Measurements from ENCODE around the gene SRSF6. TPM values are rescaled to one million over a fixed set of nuclear protein-coding genes. Genes with fewer than 3 reads are reported as not detected.
"Not testable (repeated sequence)": the region's sequence is repeated elsewhere in the genome, so short reads cannot be mapped to it uniquely, and the experiment has no call there.

SRSF6 gene
- total RNA-seq, 1 donor from 2014 or later = 192 TPM

DNA sequence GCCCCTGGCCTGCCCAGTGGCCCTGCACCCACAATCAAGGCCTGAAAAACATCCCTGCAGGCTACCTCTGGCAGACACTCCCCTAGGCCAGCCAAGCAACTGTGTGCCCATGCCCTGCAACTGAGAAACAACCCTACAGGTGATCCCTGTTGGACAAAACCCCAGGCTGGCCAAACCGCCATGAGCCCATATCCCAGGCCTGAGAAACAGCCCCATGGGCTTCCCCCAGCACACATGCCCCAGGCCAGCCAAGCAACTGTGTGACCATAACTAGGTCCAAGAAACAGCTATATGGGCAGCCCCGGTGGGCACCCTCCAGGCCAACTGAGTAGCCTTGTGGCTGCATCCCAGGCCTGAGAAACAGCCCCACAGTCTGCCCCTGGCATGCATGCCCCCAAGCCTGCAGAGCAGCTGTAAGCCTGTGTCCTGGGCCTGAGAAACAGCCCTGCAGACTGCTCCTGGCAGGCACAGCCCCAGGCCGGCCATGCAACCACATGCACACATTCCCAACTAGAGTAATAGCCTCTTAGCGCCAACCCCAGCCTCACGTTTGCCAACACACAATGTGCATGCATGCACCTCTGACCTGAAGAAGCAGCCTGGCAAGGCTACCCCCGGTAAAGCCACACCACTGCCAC lies 41.0 kb upstream of the SRSF6 start:
- DNase-seq = no peak
- no peak overlapping the region for H3K4me3 Mint-ChIP-seq
- intact Hi-C loops (cut with micrococcal nuclease) = no loop called here
- H3K27ac Mint-ChIP-seq = no peak overlapping the region
- H3K9me3 Mint-ChIP-seq = peaks cover 30% of the 10 kb centered on the region
- ChIA-PET CTCF (no interaction called here), POLR2A (no interaction called here)
- TF ChIP-seq, protein P1, sequence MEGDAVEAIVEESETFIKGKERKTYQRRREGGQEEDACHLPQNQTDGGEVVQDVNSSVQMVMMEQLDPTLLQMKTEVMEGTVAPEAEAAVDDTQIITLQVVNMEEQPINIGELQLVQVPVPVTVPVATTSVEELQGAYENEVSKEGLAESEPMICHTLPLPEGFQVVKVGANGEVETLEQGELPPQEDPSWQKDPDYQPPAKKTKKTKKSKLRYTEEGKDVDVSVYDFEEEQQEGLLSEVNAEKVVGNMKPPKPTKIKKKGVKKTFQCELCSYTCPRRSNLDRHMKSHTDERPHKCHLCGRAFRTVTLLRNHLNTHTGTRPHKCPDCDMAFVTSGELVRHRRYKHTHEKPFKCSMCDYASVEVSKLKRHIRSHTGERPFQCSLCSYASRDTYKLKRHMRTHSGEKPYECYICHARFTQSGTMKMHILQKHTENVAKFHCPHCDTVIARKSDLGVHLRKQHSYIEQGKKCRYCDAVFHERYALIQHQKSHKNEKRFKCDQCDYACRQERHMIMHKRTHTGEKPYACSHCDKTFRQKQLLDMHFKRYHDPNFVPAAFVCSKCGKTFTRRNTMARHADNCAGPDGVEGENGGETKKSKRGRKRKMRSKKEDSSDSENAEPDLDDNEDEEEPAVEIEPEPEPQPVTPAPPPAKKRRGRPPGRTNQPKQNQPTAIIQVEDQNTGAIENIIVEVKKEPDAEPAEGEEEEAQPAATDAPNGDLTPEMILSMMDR (IDR thresholded peaks at IDR 0.05) = no peak
- no peaks in the 10 kb centered on the region for H3K36me3 Mint-ChIP-seq (ENCODE audit: low read depth)
- H3K27me3 Mint-ChIP-seq = peaks cover 14% of the 10 kb centered on the region
- ATAC-seq (ENCODE audit: low read depth) = no peak
- no peaks in the 10 kb centered on the region for H3K4me1 Mint-ChIP-seq

DNA sequence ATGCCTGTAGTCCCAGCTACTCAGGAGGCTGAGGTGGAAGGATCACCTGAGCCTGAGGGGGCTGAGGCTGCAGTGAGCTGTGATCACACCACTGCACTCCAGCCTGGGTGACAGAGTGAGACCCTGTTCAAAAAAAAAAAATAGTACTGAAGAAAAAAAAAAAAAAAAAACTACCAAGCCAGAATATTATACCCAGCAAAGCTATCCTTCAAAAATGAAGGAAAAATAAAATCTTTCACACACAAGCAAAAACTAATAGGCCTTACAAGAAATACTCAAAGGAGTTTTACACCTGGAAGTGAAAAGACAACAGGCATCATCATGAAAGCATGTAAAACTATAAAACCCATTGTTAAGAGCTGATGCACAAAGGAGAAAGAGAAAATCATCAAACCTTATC lies 37.5 kb upstream of the SRSF6 start:
- Mint-ChIP-seq H3K4me1 (no peaks in the 10 kb centered on the region), H3K9me3 (peaks cover 30% of the 10 kb centered on the region), H3K36me3 (ENCODE audit: low read depth) (no peaks in the 10 kb centered on the region), H3K4me3 (no peak overlapping the region), H3K27ac (no peak overlapping the region), H3K27me3 (peaks cover 15% of the 10 kb centered on the region)
- DNase-seq (no peak), ATAC-seq (ENCODE audit: low read depth) (no peak)
- TF ChIP-seq, protein P1 (IDR thresholded peaks at IDR 0.05) = no peak
- ChIA-PET CTCF (interaction anchor here (0.8 kb wide), 1 partner anchor 11 kb away, joined by 4 read pairs; no protein-coding TSS in a partner anchor), POLR2A (no interaction called here)
- intact Hi-C loops (cut with micrococcal nuclease) = no loop called here

DNA sequence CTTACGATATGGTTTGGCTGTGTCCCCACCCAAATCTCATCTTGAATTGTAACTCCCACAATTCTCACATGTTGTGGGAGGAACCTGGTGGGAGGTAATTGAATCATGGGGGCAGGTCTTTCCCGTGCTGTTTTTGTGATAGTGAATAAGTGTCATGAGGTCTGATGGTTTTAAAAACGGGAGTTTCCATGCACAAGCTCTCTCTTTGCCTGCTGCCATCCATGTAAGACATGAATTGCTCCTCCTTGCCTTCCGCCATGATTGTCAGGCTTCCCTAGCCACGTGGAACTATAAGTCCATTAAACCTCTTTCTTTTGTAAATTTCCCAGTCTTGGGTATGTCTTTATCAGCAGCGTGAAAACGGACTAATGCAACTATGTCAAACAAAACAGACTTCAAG lies 36.8 kb upstream of the SRSF6 start:
- peaks cover 12% of the 10 kb centered on the region for H3K27me3 Mint-ChIP-seq
- H3K4me1 Mint-ChIP-seq; intact Hi-C loops (cut with micrococcal nuclease); DNase-seq; CTCF ChIA-PET; H3K36me3 Mint-ChIP-seq (ENCODE audit: low read depth); H3K4me3 Mint-ChIP-seq; H3K27ac Mint-ChIP-seq; POLR2A ChIA-PET; ATAC-seq (ENCODE audit: low read depth): not testable (repeated sequence)
- peaks cover 30% of the 10 kb centered on the region for H3K9me3 Mint-ChIP-seq

DNA sequence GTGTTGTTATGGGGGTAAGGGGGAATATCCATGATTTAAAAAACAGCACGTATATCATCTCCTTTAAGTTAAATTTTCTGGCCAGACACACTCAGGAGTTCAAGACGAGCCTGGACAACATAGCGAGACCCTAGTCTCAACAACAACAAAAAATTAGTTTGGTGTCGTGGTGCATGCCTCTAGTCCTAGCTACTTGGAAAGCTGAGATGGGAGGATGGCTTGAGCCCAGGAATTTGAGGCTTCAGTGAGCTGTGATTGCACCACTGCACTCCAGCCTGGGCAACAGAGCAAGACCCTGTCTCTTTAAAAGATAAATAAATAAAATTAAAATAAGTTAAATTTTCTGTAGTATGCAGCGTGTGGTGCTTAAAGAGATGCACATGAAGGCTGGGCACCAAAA lies 31.5 kb upstream of the SRSF6 start:
- CTCF ChIA-PET = no interaction called here
- Mint-ChIP-seq H3K4me3 (no peak overlapping the region), H3K4me1 (no peaks in the 10 kb centered on the region), H3K27ac (no peak overlapping the region), H3K27me3 (peaks cover 12% of the 10 kb centered on the region), H3K9me3 (peaks cover 2% of the 10 kb centered on the region), H3K36me3 (ENCODE audit: low read depth) (no peaks in the 10 kb centered on the region)
- DNase-seq = no peak
- no peak for ATAC-seq (ENCODE audit: low read depth)
- TF ChIP-seq, protein P1 (IDR thresholded peaks at IDR 0.05) = no peak
- POLR2A ChIA-PET = no interaction called here
- intact Hi-C loops (cut with micrococcal nuclease) = no loop called here

DNA sequence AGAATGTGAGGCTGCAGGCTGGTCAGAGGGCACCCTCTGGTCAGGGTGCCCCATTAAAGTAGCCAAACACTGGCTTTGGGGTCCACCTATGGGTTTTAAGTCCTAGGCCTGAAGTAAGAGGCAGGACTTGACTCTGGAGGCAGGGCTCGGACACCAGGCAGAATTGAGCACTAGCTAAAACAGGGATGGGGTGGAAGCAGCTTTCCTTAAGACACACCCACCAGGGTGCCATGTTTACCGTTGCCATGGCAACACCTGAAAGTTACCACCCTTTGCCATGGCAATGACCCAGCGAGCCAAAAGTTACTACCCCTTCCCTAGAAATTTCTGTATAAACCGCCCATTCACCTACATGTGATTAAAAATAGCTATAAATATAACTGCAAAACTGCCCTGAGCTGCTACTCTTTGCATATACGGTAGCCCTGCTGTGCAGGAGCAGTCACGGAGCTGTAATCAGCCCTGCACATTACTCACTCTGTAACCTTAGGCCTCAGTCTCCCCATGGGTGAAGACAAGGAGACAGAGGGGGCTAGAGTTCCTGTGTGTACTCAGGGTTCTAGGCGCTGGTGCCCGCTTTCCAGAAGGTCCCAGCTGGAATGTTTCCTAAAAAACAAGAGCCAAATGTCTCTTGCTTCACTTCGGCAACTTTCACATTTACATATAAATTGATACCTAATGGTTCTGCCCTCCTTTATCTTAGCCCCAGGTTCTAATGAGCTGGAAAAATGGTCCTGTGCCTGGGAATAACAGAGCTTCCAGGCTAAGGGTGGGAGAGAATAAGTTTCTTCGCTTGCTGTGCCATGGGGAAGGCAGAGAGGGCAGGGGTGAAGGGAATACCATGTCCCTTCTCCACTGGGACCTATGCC lies 27.2 kb upstream of the SRSF6 start:
- H3K4me1 Mint-ChIP-seq = no peaks in the 10 kb centered on the region
- ATAC-seq (ENCODE audit: low read depth) (no peak), DNase-seq (no peak)
- no peak overlapping the region for H3K27ac Mint-ChIP-seq
- H3K4me3 Mint-ChIP-seq = no peak overlapping the region
- peaks cover 5% of the 10 kb centered on the region for H3K27me3 Mint-ChIP-seq
- TF ChIP-seq, protein P1 (IDR thresholded peaks at IDR 0.05) = no peak
- CTCF ChIA-PET = no interaction called here
- no peaks in the 10 kb centered on the region for H3K36me3 Mint-ChIP-seq (ENCODE audit: low read depth)
- POLR2A ChIA-PET = no interaction called here
- intact Hi-C loops (cut with micrococcal nuclease) = no loop called here
- no peaks in the 10 kb centered on the region for H3K9me3 Mint-ChIP-seq
